Gastrocnemius medialis (tissue), 4 donors: ENCODE results near the gene SLC41A1. TPM values are rescaled to one million over a fixed set of nuclear protein-coding genes. Genes with fewer than 3 reads are reported as not detected.

Source experiments
- ATAC-seq, 2 donors: fragments of 150-250 bp; one replicate each; pipeline ENCODE4 v1.9.1; 2016
- DNase-seq, 2 donors: peaks; one replicate each; pipeline ENCODE4 v3.0.0-alpha.2; 2019
- H3K27ac ChIP-seq, 4 donors: fragments of 200-600 bp; sonication (generic); 1 replicate in 1 of 4; 2 replicates in 3 of 4; pipeline ENCODE4 v1.5.1; 2016 to 2018; ENCODE audit warnings: mild to moderate bottlenecking in 2 of 4, moderate library complexity in 1 of 4
- H3K27me3 ChIP-seq, 3 donors: fragments of 200-600 bp; sonication (generic) in 2 of 3; 1 replicate in 1 of 3; 2 replicates in 2 of 3; pipeline versions ENCODE4 v1.5.1 to v1.6.0; 2016 to 2019; ENCODE audit warnings: mild to moderate bottlenecking in 1 of 3, moderate library complexity in 1 of 3
- H3K36me3 ChIP-seq, 2 donors: fragments of 200-600 bp; sonication (generic) in 1 of 2; one replicate each; pipeline ENCODE4 v1.5.1; 2017 to 2018
- H3K4me1 ChIP-seq, 2 donors: fragments of 200-600 bp; sonication (generic) in 1 of 2; one replicate each; pipeline ENCODE4 v1.5.1; 2016 to 2017; ENCODE audit warnings: mild to moderate bottlenecking in 2 of 2
- H3K4me3 ChIP-seq, 4 donors: fragments of 200-600 bp; sonication (generic) in 3 of 4; 1 replicate in 1 of 4; 2 replicates in 3 of 4; pipeline ENCODE4 v1.5.1; 2016 to 2019; ENCODE audit warnings: mild to moderate bottlenecking in 2 of 4
- H3K9me3 ChIP-seq, 3 donors: fragments of 200-600 bp; sonication (generic) in 2 of 3; 1 replicate in 1 of 3; 2 replicates in 2 of 3; pipeline ENCODE4 v1.5.1; 2016 to 2019
- CTCF ChIP-seq, 5 experiments: fragments of 450-650 bp in 3 of 5; fragments of 200-600 bp in 2 of 5; sonication (generic) in 2 of 5; IDR thresholded peaks in 4 of 5; conservative IDR thresholded peaks in 1 of 5; 1 replicate in 4 of 5; 2 replicates in 1 of 5; pipeline ENCODE4 v1.5.1; 2016 to 2019; ENCODE audit warnings: antibody characterized with exemption in 5 of 5, mild to moderate bottlenecking in 3 of 5, moderate library complexity in 3 of 5
- POLR2A ChIP-seq, 2 donors: fragments of 450-650 bp; IDR thresholded peaks; one replicate each; pipeline ENCODE4 v1.6.1; 2017; ENCODE audit warnings: antibody characterized with exemption in 2 of 2, mild to moderate bottlenecking in 2 of 2, moderate library complexity in 2 of 2
- in situ Hi-C, 4 donors: fragments of 200-750 bp; cut with MboI; loops; one replicate each; pipeline versions ENCODE4 v1.15.0 to v1.8.0; 2017; ENCODE audit warnings: low sequenced_read_pairs in 4 of 4
- intact Hi-C: fragments of 100-400 bp; cut with DNase I; formaldehyde crosslinking; loops from one replicate; pipeline ENCODE4 v1.15.1; 2023; ENCODE audit warnings: low total_unique reads
- total RNA-seq, 4 donors: library from RNA; depleted of rRNA; stranded (reverse); fragments of >200 nt; gene quantifications; one replicate each; pipeline versions ENCODE4 v1.1.0 to v1.2.3, GENCODE V29; 2016

SLC41A1 gene
- total RNA-seq, 4 donors from 2014 or later, result 21.5 to 39.8 (median 36.8) TPM

DNA sequence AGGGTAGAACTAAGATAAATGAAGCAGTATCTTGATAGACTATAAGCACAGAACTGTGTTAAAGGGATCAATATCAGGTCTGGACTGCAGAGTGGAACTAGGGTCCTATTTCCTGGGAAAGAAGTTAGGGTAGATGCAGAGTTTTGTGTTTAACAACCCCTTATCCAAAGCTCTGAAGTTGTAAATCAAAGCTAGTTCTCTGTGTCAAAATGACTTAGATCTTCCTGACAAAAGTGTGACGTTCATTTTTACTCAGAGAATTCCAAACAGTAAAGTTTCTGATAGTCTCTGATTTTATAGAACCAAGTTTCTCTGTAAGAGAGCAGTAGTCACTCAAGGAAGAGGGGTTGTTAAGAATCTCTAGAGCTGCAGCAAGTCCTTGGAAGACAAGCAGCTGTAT lies 71.3 kb downstream of the SLC41A1 start:
- no peaks in the 10 kb centered on the region for H3K27me3 ChIP-seq
- TF ChIP-seq POLR2A (IDR thresholded peaks at IDR 0.05) (no peak), CTCF (IDR thresholded peaks at IDR 0.05 in 4 of 5, conservative IDR thresholded peaks at IDR 0.05 in 1 of 5) (no peak)
- no peaks in the 10 kb centered on the region for H3K36me3 ChIP-seq
- peaks cover 39% of the 10 kb centered on the region in 2 donors for H3K4me1 ChIP-seq
- intact Hi-C loops, result no loop called here
- no peak overlapping the region for H3K27ac ChIP-seq
- DNase-seq (no peak), ATAC-seq (no peak)
- in situ Hi-C loops, result no loop called here
- no peaks in the 10 kb centered on the region for H3K9me3 ChIP-seq
- no peak overlapping the region for H3K4me3 ChIP-seq

DNA sequence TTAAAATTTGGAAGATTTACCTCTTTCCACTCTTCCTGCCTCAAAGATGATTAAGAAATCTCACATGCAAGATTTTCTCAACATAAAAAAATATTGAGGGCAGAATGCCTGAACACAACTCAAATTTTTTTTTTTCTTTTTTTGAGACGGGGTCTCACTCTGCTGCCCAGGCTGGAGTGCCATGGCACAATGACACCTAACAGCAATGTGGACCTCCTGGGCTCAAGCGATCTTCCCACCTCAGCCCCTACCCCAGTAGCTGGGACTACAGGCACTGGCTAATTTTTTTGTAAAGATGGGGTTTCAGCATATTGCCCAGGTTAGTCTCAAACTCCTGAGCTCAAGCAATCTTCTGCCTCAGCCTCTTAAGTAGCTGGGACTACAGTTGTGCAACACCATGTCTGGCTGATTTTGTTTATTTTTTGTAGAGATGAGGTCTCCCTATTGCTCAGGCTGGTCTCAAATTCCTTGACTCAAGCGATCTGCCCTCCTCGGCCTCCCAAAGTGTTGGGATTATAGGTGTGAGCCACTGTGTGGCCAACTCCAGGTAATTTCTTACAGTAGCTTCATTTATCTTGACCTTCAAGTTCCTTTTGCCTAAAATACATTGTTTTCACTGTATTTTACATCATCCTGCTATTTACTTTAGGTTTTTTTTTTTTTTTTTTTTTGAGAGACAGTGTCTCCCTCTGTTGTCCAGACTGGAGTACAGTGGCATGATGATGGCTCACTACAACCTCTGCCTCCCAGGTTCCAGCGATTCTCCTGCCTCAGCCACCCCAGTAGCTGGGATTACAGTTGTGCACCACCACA lies 73.4 kb downstream of the SLC41A1 start:
- TF ChIP-seq POLR2A (IDR thresholded peaks at IDR 0.05) (no peak), CTCF (IDR thresholded peaks at IDR 0.05 in 4 of 5, conservative IDR thresholded peaks at IDR 0.05 in 1 of 5) (no peak)
- Histone ChIP-seq H3K36me3 (peaks cover 0 to 4% of the 10 kb centered on the region in 2 donors), H3K4me3 (no peak overlapping the region), H3K4me1 (peaks cover 20 to 28% of the 10 kb centered on the region in 2 donors), H3K27ac (no peak overlapping the region), H3K27me3 (no peaks in the 10 kb centered on the region), H3K9me3 (no peaks in the 10 kb centered on the region)
- intact Hi-C loops, result no loop called here
- ATAC-seq, result no peak
- in situ Hi-C loops, result no loop called here
- DNase-seq, result no peak

Other genes starting within 250 kb of the SLC41A1 start
- 10 to 100 TPM; 17.3 to 24.2 (median 20.1) TPM for gene ELK4, start 181.2 kb downstream of the SLC41A1 start, total RNA-seq
- 1 to 10 TPM in 2 of 4 donors, under 1 TPM in 1, not detected in 1; 0.76 to 1.2 (median 1.0) TPM for gene SLC45A3, start 132.7 kb downstream of the SLC41A1 start, total RNA-seq
- 10 to 100 TPM; 45.5 to 69.7 (median 62.6) TPM for gene NUCKS1, start 63.0 kb downstream of the SLC41A1 start, total RNA-seq
- 10 to 100 TPM in 3 of 4 donors, 1 to 10 TPM in 1; 8.4 to 13.8 (median 10.7) TPM for gene RAB29, start 37.7 kb downstream of the SLC41A1 start, total RNA-seq
- gene PM20D1, start 36.9 kb upstream of the SLC41A1 start, total RNA-seq, result not detected
- under 1 TPM; 0.10 to 0.32 (median 0.26) TPM for gene SLC26A9, start 130.3 kb upstream of the SLC41A1 start, total RNA-seq
- gene RAB7B, start 190.2 kb upstream of the SLC41A1 start, total RNA-seq, result under 1 TPM in 3 of 4 donors, not detected in 1; 0.15 to 0.62 (median 0.33) TPM
- not detected for gene CTSE, start 210.7 kb upstream of the SLC41A1 start, total RNA-seq
- not detected for gene RHEX, start 240.0 kb upstream of the SLC41A1 start, total RNA-seq